Measurements from ENCODE around the gene ASCL4.
A peak's percentile ranks its signal among the peaks of the same experiment; 100 is the strongest.

- TF ChIP-seq CTCF (IDR thresholded peaks at IDR 0.05) (peak; percentile 49), POLR2A (IDR thresholded peaks at IDR 0.05; ENCODE audit: low read length) (peak; percentile 78), ESRRA (IDR thresholded peaks at IDR 0.05; ENCODE audit: borderline replicate concordance, low read length) (no peak), HOXA7 (CRISPR knock-in tag; IDR thresholded peaks at IDR 0.05) (no peak), MAX (IDR thresholded peaks at IDR 0.05) (peak; percentile 60), RFX5 (IDR thresholded peaks at IDR 0.05) (no peak), PHF8 (IDR thresholded peaks at IDR 0.05; ENCODE audit: borderline replicate concordance, low read depth) (peak; percentile 84; the same call in 1 of the 2 replicates), ZSCAN20 (CRISPR knock-in tag; IDR thresholded peaks at IDR 0.05) (no peak), CEBPB (IDR thresholded peaks at IDR 0.05) (no peak), POLR2AphosphoS2 (conservative IDR thresholded peaks at IDR 0.05; ENCODE audit: low read length) (no peak), BCL3 (IDR thresholded peaks at IDR 0.05) (peak; percentile 92), HOXB5 (CRISPR knock-in tag; IDR thresholded peaks at IDR 0.05) (no peak)
Observed at GRCh38 chr12:107760809-107761501, 13.5 kb upstream of the ASCL4 start, which contains the start of gene PRDM4.
